HG03378 (cell line): Measurements from ENCODE around the gene MAN1C1.

Experiments used
- ATAC-seq: cut with Tn5 transposase; IDR thresholded peaks from one replicate; pipeline ENCODE4 v1.9.1; 2021; ENCODE audit warnings: mild to moderate bottlenecking, moderate library complexity; ENCODE audit not compliant: unreplicated experiment

The MAN1C1 gene

GRCh38 chr1:25612421-25612820, 4.2 kb upstream of the MAN1C1 start:
- no peak for ATAC-seq

GRCh38 chr1:25613091-25613490, 3.5 kb upstream of the MAN1C1 start:
- ATAC-seq = no peak

- no peak for ATAC-seq
These were observed 2.0 kb upstream of the MAN1C1 start for GRCh38 chr1:25614501-25615171.

GRCh38 chr1:25615172-25615541, 1.4 kb upstream of the MAN1C1 start:
- no peak for ATAC-seq

GRCh38 chr1:25615563-25616094, 962 bp upstream of the MAN1C1 start:
- ATAC-seq = peak; percentile 19

- no peak for ATAC-seq
These were observed 515 bp downstream of the MAN1C1 start for GRCh38 chr1:25616987-25617624.

GRCh38 chr1:25617625-25618432, 1.2 kb downstream of the MAN1C1 start:
- ATAC-seq = no peak

GRCh38 chr1:25618433-25618808, 1.8 kb downstream of the MAN1C1 start:
- no peak for ATAC-seq

GRCh38 chr1:25619101-25619890, 2.7 kb downstream of the MAN1C1 start:
- ATAC-seq = no peak

- ATAC-seq = no peak
These were observed 3.6 kb downstream of the MAN1C1 start for GRCh38 chr1:25620211-25620610.

GRCh38 chr1:25620701-25621350, 4.2 kb downstream of the MAN1C1 start:
- no peak for ATAC-seq

GRCh38 chr1:25621876-25622275, 5.3 kb downstream of the MAN1C1 start:
- no peak for ATAC-seq

- no peak for ATAC-seq
These were observed 5.9 kb downstream of the MAN1C1 start for GRCh38 chr1:25622531-25622930.

GRCh38 chr1:25623007-25623406, 6.4 kb downstream of the MAN1C1 start:
- no peak for ATAC-seq

- no peak for ATAC-seq
These were observed 7.1 kb downstream of the MAN1C1 start for GRCh38 chr1:25623731-25624130.

- ATAC-seq = no peak
These were observed 7.6 kb downstream of the MAN1C1 start for GRCh38 chr1:25624156-25624555.

- no peak for ATAC-seq
These were observed 8.0 kb downstream of the MAN1C1 start for GRCh38 chr1:25624604-25625003.

- no peak for ATAC-seq
These were observed 9.4 kb downstream of the MAN1C1 start for GRCh38 chr1:25626018-25626417.

GRCh38 chr1:25628741-25629421, 12.3 kb downstream of the MAN1C1 start:
- no peak for ATAC-seq

- no peak for ATAC-seq
These were observed 13.2 kb downstream of the MAN1C1 start for GRCh38 chr1:25629836-25630235.
